H1 (cell line): ENCODE measurements around the gene CFAP221. TPM values are rescaled to one million over a fixed set of nuclear protein-coding genes. Genes with fewer than 3 reads are reported as not detected.

ENCODE experiments used
- CTCF ChIA-PET: fragments of 300-600 bp; sonication (Branson Sonifier 250); formaldehyde crosslinking; loops from one replicate; lab custom pipeline; 2021; ENCODE audit not compliant: partially characterized antibody; lab: Charles Lee
- POLR2A ChIA-PET: fragments of 300-600 bp; sonication (Branson Sonifier 250); formaldehyde crosslinking; loops from one replicate; lab custom pipeline; 2021; ENCODE audit warnings: inconsistent platforms; ENCODE audit not compliant: partially characterized antibody; lab: Charles Lee
- DNase-seq, 2 experiments: peaks; one replicate each; pipeline versions ENCODE4 v3.0.0 to v3.0.0-alpha.2; 2010 to 2022; ENCODE audit warnings: low spot score in 2 of 2, low read depth in 1 of 2, mixed read lengths in 1 of 2
- FAIRE-seq: peaks from 2 replicates; lab custom pipeline; 2011; peaks lifted over from hg19 to GRCh38; lab: Jason Lieb, UNC
- H2AFZ ChIP-seq: 2 replicates; pipeline ENCODE4 v1.8.1; 2012; ENCODE audit warnings: low read length, inconsistent platforms
- H2AK5ac ChIP-seq: 2 replicates; pipeline ENCODE4 v1.6.1; 2013; ENCODE audit warnings: low read depth, low read length
- H2BK120ac ChIP-seq: replicated peaks from 2 replicates; pipeline ENCODE3; 2013; ENCODE audit warnings: low read depth, low read length, inconsistent platforms
- H2BK12ac ChIP-seq: 2 replicates; pipeline ENCODE4 v1.6.1; 2013; ENCODE audit warnings: low read depth, low read length
- H2BK15ac ChIP-seq: 2 replicates; pipeline ENCODE4 v1.6.1; 2013; ENCODE audit warnings: low read length
- H2BK20ac ChIP-seq: 2 replicates; pipeline ENCODE4 v1.6.1; 2013; ENCODE audit warnings: low read length
- H2BK5ac ChIP-seq: 2 replicates; pipeline ENCODE4 v1.6.1; 2013; ENCODE audit warnings: low read depth, low read length
- H3K14ac ChIP-seq: 2 replicates; pipeline ENCODE4 v1.6.1; 2013; ENCODE audit warnings: inconsistent platforms; ENCODE audit not compliant: insufficient read length
- H3K18ac ChIP-seq: 2 replicates; pipeline ENCODE4 v1.6.1; 2013; ENCODE audit warnings: low read length; ENCODE audit errors: extremely low read depth
- H3K23ac ChIP-seq: 2 replicates; pipeline ENCODE4 v1.6.1; 2013; ENCODE audit warnings: inconsistent platforms; ENCODE audit not compliant: insufficient read length
- H3K23me2 ChIP-seq: 2 replicates; pipeline ENCODE4 v1.6.1; 2013; ENCODE audit warnings: low read depth, low read length
- H3K27ac ChIP-seq: 2 replicates; pipeline ENCODE4 v1.6.1; 2011; ENCODE audit warnings: low read depth, low read length, inconsistent platforms
- H3K27me3 ChIP-seq, 4 experiments: replicated peaks in 1 of 4; 1 replicate in 1 of 4; 2 replicates in 3 of 4; pipeline versions ENCODE4 v1.6.1 to v1.8.1; 2011 to 2013; ENCODE audit warnings: low read length in 3 of 4, mild to moderate bottlenecking in 3 of 4, inconsistent platforms in 2 of 4, mixed read lengths in 2 of 4, moderate library complexity in 1 of 4; ENCODE audit not compliant: control insufficient read depth in 3 of 4, insufficient read depth in 3 of 4; ENCODE audit errors: extremely low read depth in 1 of 4
- H3K36me3 ChIP-seq, 4 experiments: 2 replicates each; pipeline versions ENCODE4 v1.6.1 to v1.8.1; 2011 to 2013; ENCODE audit warnings: mild to moderate bottlenecking in 4 of 4, low read length in 3 of 4, moderate library complexity in 2 of 4, control low read depth in 1 of 4, inconsistent platforms in 1 of 4; ENCODE audit not compliant: insufficient read depth in 4 of 4, control insufficient read depth in 2 of 4
- H3K4ac ChIP-seq: replicated peaks from 2 replicates; pipeline ENCODE3; 2013; ENCODE audit warnings: low read length, low read depth, mixed read lengths, inconsistent platforms; ENCODE audit not compliant: insufficient read length
- H3K4me1 ChIP-seq, 4 experiments: replicated peaks in 1 of 4; 1 replicate in 1 of 4; 2 replicates in 3 of 4; pipeline versions ENCODE4 v1.6.1 to v1.8.1; 2011 to 2013; ENCODE audit warnings: low read length in 3 of 4, inconsistent platforms in 2 of 4, mixed read lengths in 1 of 4; ENCODE audit not compliant: insufficient read depth in 4 of 4, control insufficient read depth in 3 of 4
- H3K4me2 ChIP-seq, 2 experiments: 2 replicates each; pipeline versions ENCODE4 v1.6.1 to v1.8.1; 2011 to 2013; ENCODE audit warnings: low read depth in 2 of 2, low read length in 2 of 2, control low read depth in 1 of 2, inconsistent platforms in 1 of 2, mild to moderate bottlenecking in 1 of 2; ENCODE audit not compliant: insufficient read depth in 1 of 2
- H3K4me3 ChIP-seq, 4 experiments: fragments of 200-600, 300-600 bp in 1 of 4; sonication (generic), shearing (Covaris generic), sonication (Bioruptor Twin) in 1 of 4; 2 replicates each; pipeline versions ENCODE4 v1.5.1 to v1.8.1; 2011 to 2016; ENCODE audit warnings: low read length in 4 of 4, low read depth in 3 of 4, control low read depth in 2 of 4, inconsistent platforms in 2 of 4, mild to moderate bottlenecking in 2 of 4, mixed read lengths in 1 of 4, moderate library complexity in 1 of 4; ENCODE audit not compliant: insufficient read depth in 2 of 4; ENCODE audit errors: extremely low read depth in 1 of 4
- H3K56ac ChIP-seq: replicated peaks from 2 replicates; pipeline ENCODE3; 2013; ENCODE audit warnings: low read depth, mild to moderate bottlenecking, mixed read lengths, low read length, inconsistent platforms; ENCODE audit not compliant: insufficient read length
- H3K79me1 ChIP-seq: 2 replicates; pipeline ENCODE4 v1.6.1; 2013; ENCODE audit warnings: low read depth, low read length, control low read depth
- H3K79me2 ChIP-seq, 2 experiments: 2 replicates each; pipeline versions ENCODE4 v1.6.1 to v1.8.1; 2012 to 2013; ENCODE audit warnings: low read length in 2 of 2, mild to moderate bottlenecking in 2 of 2, inconsistent platforms in 1 of 2; ENCODE audit not compliant: insufficient read depth in 2 of 2, control insufficient read depth in 1 of 2
- H3K9ac ChIP-seq, 4 experiments: replicated peaks in 1 of 4; 1 replicate in 1 of 4; 2 replicates in 3 of 4; pipeline versions ENCODE4 v1.6.1 to v1.8.1; 2011 to 2013; ENCODE audit warnings: low read depth in 3 of 4, low read length in 3 of 4, control low read depth in 2 of 4, mild to moderate bottlenecking in 2 of 4, moderate library complexity in 2 of 4, inconsistent platforms in 1 of 4; ENCODE audit errors: extremely low read depth in 1 of 4
- H3K9me3 ChIP-seq, 2 experiments: 2 replicates each; pipeline versions ENCODE4 v1.6.1 to v1.8.1; 2012 to 2013; ENCODE audit warnings: mild to moderate bottlenecking in 2 of 2, moderate library complexity in 2 of 2, control low read depth in 1 of 2, inconsistent platforms in 1 of 2, low read depth in 1 of 2, low read length in 1 of 2, mixed read lengths in 1 of 2; ENCODE audit not compliant: insufficient read depth in 2 of 2
- H4K20me1 ChIP-seq, 2 experiments: replicated peaks in 1 of 2; 2 replicates each; pipeline versions ENCODE3 to v1.8.1; 2011 to 2013; ENCODE audit warnings: inconsistent platforms in 2 of 2, low read length in 2 of 2, mild to moderate bottlenecking in 1 of 2; ENCODE audit not compliant: insufficient read depth in 2 of 2, control insufficient read depth in 1 of 2
- H4K5ac ChIP-seq: 2 replicates; pipeline ENCODE4 v1.6.1; 2013; ENCODE audit warnings: low read length, low read depth, mixed read lengths, inconsistent platforms; ENCODE audit not compliant: insufficient read length
- H4K8ac ChIP-seq: 2 replicates; pipeline ENCODE4 v1.8.0; 2013; ENCODE audit warnings: mild to moderate bottlenecking, moderate library complexity, low read length, inconsistent platforms; ENCODE audit not compliant: insufficient read depth; ENCODE audit errors: extremely low read depth
- H4K91ac ChIP-seq: replicated peaks from 2 replicates; pipeline ENCODE3; 2013; ENCODE audit warnings: low read length, mixed read lengths, inconsistent platforms; ENCODE audit not compliant: insufficient read length
- BCL11A ChIP-seq, 2 experiments: IDR thresholded peaks; one replicate each; pipeline ENCODE4 v1.6.1; 2011; ENCODE audit warnings: low read depth in 2 of 2, low read length in 2 of 2, mild to moderate bottlenecking in 2 of 2
- CEBPB ChIP-seq: IDR thresholded peaks from 2 replicates; pipeline ENCODE4 v1.6.1; 2012; ENCODE audit warnings: low read depth, low read length
- CREB1 ChIP-seq: IDR thresholded peaks from 2 replicates; pipeline ENCODE4 v1.6.1; 2012; ENCODE audit warnings: inconsistent platforms
- EGR1 ChIP-seq: IDR thresholded peaks from 2 replicates; pipeline ENCODE4 v1.6.1; 2011; ENCODE audit warnings: low read depth, low read length, borderline replicate concordance
- POLR2A ChIP-seq, 2 experiments: IDR thresholded peaks; 1 replicate in 1 of 2; 2 replicates in 1 of 2; pipeline ENCODE4 v1.6.1; 2011; ENCODE audit warnings: low read depth in 2 of 2, low read length in 2 of 2, mild to moderate bottlenecking in 2 of 2; ENCODE audit errors: control extremely low read depth in 1 of 2
- RXRA ChIP-seq: IDR thresholded peaks from 2 replicates; pipeline ENCODE4 v1.6.1; 2011; ENCODE audit warnings: low read depth, mild to moderate bottlenecking, low read length, moderate library complexity; ENCODE audit not compliant: insufficient read depth
- SP2 ChIP-seq: IDR thresholded peaks from 2 replicates; pipeline ENCODE4 v1.6.1; 2012; ENCODE audit warnings: mild to moderate bottlenecking, low read length, inconsistent platforms
- SP4 ChIP-seq: IDR thresholded peaks from 2 replicates; pipeline ENCODE4 v1.6.1; 2012; ENCODE audit warnings: low read length, inconsistent platforms
- TEAD4 ChIP-seq: IDR thresholded peaks from 2 replicates; pipeline ENCODE4 v1.6.1; 2012; ENCODE audit warnings: low read depth, low read length, inconsistent platforms, mixed read lengths
- ZNF274 ChIP-seq: IDR thresholded peaks from 2 replicates; pipeline ENCODE4 v1.7.0; 2012; ENCODE audit warnings: low read length, borderline replicate concordance; ENCODE audit errors: extremely low read depth
- WGBS, 2 experiments: shearing (Covaris generic) in 1 of 2; methylation state at CpG; one replicate each; pipeline versions ENCODE4 v1.1.6 to v1.1.7; 2013 to 2015; ENCODE audit warnings: low lambda C conversion rate in 2 of 2, mixed read lengths in 2 of 2, inconsistent platforms in 1 of 2, low coverage in 1 of 2, missing lambda C conversion rate in 1 of 2; ENCODE audit not compliant: insufficient replicate concordance in 2 of 2, insufficient coverage in 1 of 2, insufficient read length in 1 of 2; ENCODE audit errors: extremely low coverage in 1 of 2, missing lambda C conversion rate in 1 of 2; 5-methylcytosine and 5-hydroxymethylcytosine counted together
- polyA plus RNA-seq, 7 experiments: library from polyadenylated mRNA; depleted of rRNA in 3 of 7; stranded (reverse) in 5 of 7; unstranded in 2 of 7; fragments of >200 nt in 5 of 7; fragments of 200-250 nt in 2 of 7; gene quantifications; 1 replicate in 5 of 7; 2 replicates in 1 of 7; 4 replicates in 1 of 7; pipeline versions ENCODE4 v1.2.1 to v1.2.3, GENCODE V29; 2011 to 2013; ENCODE audit warnings: missing spikeins in 2 of 7, mixed read lengths in 2 of 7
- total RNA-seq: library from RNA; stranded (reverse); fragmentation: NEBNext Ultra II Directional; extraction: Animal tissue kit (Norgen Biotek cat#: 25700); gene quantifications from 2 replicates; pipeline ENCODE4 v1.2.1, GENCODE V29; 2021
- TF ChIP-seq, protein P1 (sequence below): IDR thresholded peaks from 2 replicates; pipeline ENCODE4 v1.6.1; 2011; ENCODE audit warnings: low read length, improper control_type of control experiment

CFAP221 gene
- total and polyA plus RNA-seq, 2 of the 8 experiments (the other 6 are each of a cell fraction or from before 2014, with no cell fraction given): 0.14 to 0.71 TPM

DNA sequence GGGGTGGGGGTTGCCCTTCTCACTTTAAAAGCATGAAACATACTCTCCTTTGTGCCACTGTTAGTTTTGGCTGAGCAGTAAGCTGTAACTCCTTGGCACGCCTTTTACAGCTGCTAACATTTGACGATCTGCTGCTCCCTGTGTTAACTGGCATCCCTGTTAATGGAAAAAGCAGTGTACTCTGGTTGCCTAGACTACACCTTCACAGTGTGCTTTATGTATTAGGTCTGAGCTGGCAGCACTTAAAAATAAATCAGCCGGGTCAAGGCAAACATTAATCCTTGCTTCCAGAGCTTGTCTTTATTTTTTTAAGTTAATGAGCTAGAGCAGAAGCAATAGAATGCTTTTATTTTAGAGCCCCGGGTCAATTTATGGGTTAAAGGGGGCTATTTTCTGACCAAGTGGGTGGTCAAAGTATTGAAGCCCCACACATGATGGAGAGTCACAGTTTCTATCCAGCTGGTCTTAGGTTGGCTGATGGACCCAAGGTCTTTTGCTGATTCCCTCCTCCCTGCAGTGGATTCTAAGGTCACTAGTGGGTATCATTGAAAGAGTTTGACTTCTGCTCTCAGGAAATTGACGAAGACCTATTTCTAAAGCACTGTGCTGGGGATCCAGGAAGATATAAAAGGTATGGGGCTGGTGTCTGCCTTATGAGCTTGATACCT is 54.5 kb downstream of the CFAP221 start:
- Histone ChIP-seq H2BK120ac (no peak overlapping the region), H3K36me3 (no peaks in the 10 kb centered on the region), H3K18ac (no peak overlapping the region), H4K91ac (no peak overlapping the region), H4K20me1 (no peaks in the 10 kb centered on the region), H3K4me1 (no peaks in the 10 kb centered on the region), H4K5ac (no peak overlapping the region), H3K4ac (no peak overlapping the region), H3K56ac (no peak overlapping the region), H3K4me2 (no peak overlapping the region), H2BK5ac (no peak overlapping the region), H2BK15ac (no peak overlapping the region), H3K23me2 (no peaks in the 10 kb centered on the region), H3K14ac (no peak overlapping the region), H2AK5ac (no peak overlapping the region), H4K8ac (no peak overlapping the region), H3K9ac (no peak overlapping the region), H2BK12ac (no peak overlapping the region), H2BK20ac (no peak overlapping the region), H3K23ac (no peak overlapping the region), H3K79me2 (no peaks in the 10 kb centered on the region), H2AFZ (no peak overlapping the region), H3K9me3 (no peaks in the 10 kb centered on the region), H3K27me3 (no peaks in the 10 kb centered on the region), H3K4me3 (no peak overlapping the region), H3K79me1 (no peaks in the 10 kb centered on the region), H3K27ac (no peak overlapping the region)
- FAIRE-seq (no peak), DNase-seq (no peak)
- CTCF ChIA-PET: interaction anchor here (0.6 to 1.5 kb wide), 4 partner anchors 43 to 351 kb away, joined by 3 to 11 read pairs (median 4); no protein-coding TSS in a partner anchor
- WGBS, 2 experiments: 89% methylated on average over 5 of the region's 5 CpGs; no CpG with 5 or more reads in 1 of the 2 experiments
- POLR2A ChIA-PET: no interaction called here
- TF ChIP-seq ZNF274: no peak
- TF ChIP-seq TEAD4: no peak
- TF ChIP-seq POLR2A (IDR thresholded peaks at IDR 0.05; ENCODE audit: control extremely low read depth in 1 of 2, low read depth in 2 of 2, low read length in 2 of 2): no peak
- TF ChIP-seq, protein P1, sequence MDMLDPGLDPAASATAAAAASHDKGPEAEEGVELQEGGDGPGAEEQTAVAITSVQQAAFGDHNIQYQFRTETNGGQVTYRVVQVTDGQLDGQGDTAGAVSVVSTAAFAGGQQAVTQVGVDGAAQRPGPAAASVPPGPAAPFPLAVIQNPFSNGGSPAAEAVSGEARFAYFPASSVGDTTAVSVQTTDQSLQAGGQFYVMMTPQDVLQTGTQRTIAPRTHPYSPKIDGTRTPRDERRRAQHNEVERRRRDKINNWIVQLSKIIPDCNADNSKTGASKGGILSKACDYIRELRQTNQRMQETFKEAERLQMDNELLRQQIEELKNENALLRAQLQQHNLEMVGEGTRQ: no peak
- TF ChIP-seq SP2: no peak
- no peak for TF ChIP-seq EGR1
- no peak for TF ChIP-seq CEBPB
- no peak for TF ChIP-seq RXRA
- TF ChIP-seq BCL11A (IDR thresholded peaks at IDR 0.05; ENCODE audit: low read depth in 2 of 2, low read length in 2 of 2): no peak
- TF ChIP-seq SP4: no peak
- TF ChIP-seq CREB1: no peak
